RWPE1 (cell line): Measurements from ENCODE around the gene JAZF1.

ENCODE experiments used
- CTCF ChIA-PET: fragments of 350-600 bp; sonication (Branson Sonifier 250); formaldehyde crosslinking; extraction: SDS; loops from one replicate; lab custom pipeline; 2021; lab: Yijun Ruan, JAX
- POLR2A ChIA-PET: fragments of 400-600 bp; formaldehyde crosslinking; extraction: SDS; loops from one replicate; lab custom pipeline; 2020; ENCODE audit warnings: antibody characterized with exemption; ENCODE audit not compliant: low non-redundant PET; lab: Yijun Ruan, JAX
- DNase-seq: peaks from one replicate; pipeline ENCODE4 v3.0.0; 2012; ENCODE audit warnings: low spot score
- H3K27ac ChIP-seq: fragments of 450-650 bp; 2 replicates; pipeline ENCODE4 v1.5.1; 2017
- CTCF ChIP-seq: fragments of 450-650 bp; conservative IDR thresholded peaks from 2 replicates; pipeline ENCODE4 v1.5.1; 2017; ENCODE audit warnings: low read depth, mild to moderate bottlenecking

JAZF1 gene

GRCh38 chr7:27912751-27913150 is 267.8 kb downstream of the JAZF1 start:
- CTCF ChIA-PET: no interaction called here

DNA sequence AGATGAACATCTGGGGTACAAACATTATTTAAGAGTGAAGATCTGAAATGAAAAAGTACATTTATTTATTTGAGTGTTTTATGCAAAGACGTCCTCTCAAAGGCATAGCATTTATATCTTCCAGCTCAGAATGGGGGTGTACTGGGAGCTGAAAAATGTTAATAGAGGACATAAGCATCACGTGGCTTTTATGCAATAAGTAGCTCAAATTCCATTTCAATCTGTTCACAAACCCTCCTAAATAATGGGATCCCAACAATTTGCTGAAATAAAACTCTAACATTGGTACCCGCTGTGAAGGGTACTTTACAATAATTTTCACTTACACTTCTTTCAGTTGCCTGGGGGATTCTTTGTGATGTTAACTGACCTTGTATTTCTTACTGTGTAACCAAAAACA is 268.7 kb downstream of the JAZF1 start:
- ChIA-PET POLR2A (no interaction called here), CTCF (interaction anchor here (0.5 to 0.6 kb wide), 2 partner anchors 11 to 12 kb away, joined by 3 to 4 read pairs; no protein-coding TSS in a partner anchor)
- DNase-seq: no peak
- TF ChIP-seq CTCF: no peak
- H3K27ac ChIP-seq: no peak overlapping the region

More at GRCh38 chr7:27912751-27913150, 267.8 kb downstream of the JAZF1 start:
- TF ChIP-seq CTCF: no peak
- POLR2A ChIA-PET: no interaction called here
- no peak for DNase-seq
- no peak overlapping the region for H3K27ac ChIP-seq

- H3K27ac ChIP-seq: no peak overlapping the region
- DNase-seq: no peak
- ChIA-PET POLR2A (no interaction called here), CTCF (no interaction called here)
- no peak for TF ChIP-seq CTCF
Observed at GRCh38 chr7:27910326-27910725, 270.3 kb downstream of the JAZF1 start.

- no peak for TF ChIP-seq CTCF
- CTCF ChIA-PET: interaction anchor here (0.5 kb wide), 1 partner anchor 227 kb away, joined by 5 read pairs; no protein-coding TSS in a partner anchor
- no peak overlapping the region for H3K27ac ChIP-seq
- POLR2A ChIA-PET: no interaction called here
- DNase-seq: no peak
Observed at GRCh38 chr7:27908534-27909165, 271.9 kb downstream of the JAZF1 start.

DNA sequence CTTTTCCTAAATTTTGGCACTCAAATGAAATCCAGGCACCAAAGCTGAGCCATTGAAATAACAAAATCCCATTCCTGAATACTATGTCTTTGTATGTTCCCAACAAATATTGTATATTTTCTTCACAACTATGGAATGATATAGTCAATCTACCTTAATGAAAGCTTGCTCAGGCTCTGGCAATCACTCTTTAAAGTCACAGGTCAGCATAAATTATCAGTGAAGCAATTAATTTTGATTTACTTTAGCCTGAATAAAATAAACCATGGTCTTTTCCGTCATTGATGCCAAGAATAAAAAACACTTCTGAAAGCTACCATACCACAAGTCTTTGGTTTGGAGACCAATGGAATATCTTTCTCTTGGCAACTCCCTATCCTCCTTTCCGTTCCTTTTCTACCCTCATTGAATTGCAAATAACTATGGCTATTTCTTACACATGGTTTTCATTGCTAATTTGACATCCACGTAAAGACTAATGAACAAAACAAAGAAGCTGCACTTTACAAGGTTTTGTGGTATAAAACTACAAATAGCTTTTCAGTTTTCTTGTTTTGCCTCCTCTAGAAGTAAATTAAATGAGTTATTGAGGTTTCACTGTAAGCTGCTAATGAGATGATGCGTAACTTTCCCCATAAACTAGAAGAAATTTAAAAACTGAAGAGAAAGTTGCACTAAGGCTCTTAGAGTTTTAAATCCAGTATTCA is 274.1 kb downstream of the JAZF1 start:
- POLR2A ChIA-PET: no interaction called here

GRCh38 chr7:27905951-27906350 is 274.6 kb downstream of the JAZF1 start:
- ChIA-PET CTCF (no interaction called here), POLR2A (no interaction called here)
- no peak for DNase-seq
- no peak overlapping the region for H3K27ac ChIP-seq
- no peak for TF ChIP-seq CTCF

More for the DNA sequence above, 274.1 kb downstream of the JAZF1 start:
- no peak for TF ChIP-seq CTCF
- no peak overlapping the region for H3K27ac ChIP-seq
- CTCF ChIA-PET: no interaction called here
- DNase-seq: no peak
